BE2C (cell line): ENCODE measurements around the gene IMPA2.

Experiments
- DNase-seq: peaks from one replicate; pipeline ENCODE4 v3.0.0-alpha.2; 2020
- H3K27me3 ChIP-seq: fragments of 250-450 bp; sonication (Bioruptor Pico); 2 replicates; pipeline ENCODE4 v1.5.1; 2020; ENCODE audit warnings: mild to moderate bottlenecking
- H3K36me3 ChIP-seq: fragments of 250-450 bp; sonication (Bioruptor Pico); 2 replicates; pipeline ENCODE4 v1.5.1; 2020; ENCODE audit warnings: mild to moderate bottlenecking
- H3K4me1 ChIP-seq: fragments of 250-450 bp; sonication (Bioruptor Pico); 2 replicates; pipeline ENCODE4 v1.5.1; 2020
- H3K4me3 ChIP-seq: 2 replicates; pipeline ENCODE4 v1.5.1; 2011; ENCODE audit warnings: low read depth, low read length
- H3K9me3 ChIP-seq: fragments of 250-450 bp; sonication (Bioruptor Pico); 2 replicates; pipeline ENCODE4 v1.5.1; 2020
- CTCF ChIP-seq: IDR thresholded peaks from 2 replicates; pipeline ENCODE4 v1.5.1; 2012; ENCODE audit warnings: mild to moderate bottlenecking, low read depth, low read length

Gene IMPA2

GRCh38 chr18:12001421-12001820, 20.1 kb downstream of the IMPA2 start:
- no peak for TF ChIP-seq CTCF
- no peak for DNase-seq
- Histone ChIP-seq H3K27me3 (no peaks in the 10 kb centered on the region), H3K36me3 (no peaks in the 10 kb centered on the region), H3K4me1 (no peaks in the 10 kb centered on the region), H3K4me3 (no peak overlapping the region), H3K9me3 (no peaks in the 10 kb centered on the region)

- Histone ChIP-seq H3K4me3 (no peak overlapping the region), H3K36me3 (no peaks in the 10 kb centered on the region)
Observed at GRCh38 chr18:12003894-12004293, 22.6 kb downstream of the IMPA2 start.

GRCh38 chr18:12005538-12006487, 24.5 kb downstream of the IMPA2 start:
- Histone ChIP-seq H3K4me1 (no peaks in the 10 kb centered on the region), H3K4me3 (no peak overlapping the region), H3K9me3 (no peaks in the 10 kb centered on the region), H3K36me3 (no peaks in the 10 kb centered on the region), H3K27me3 (no peaks in the 10 kb centered on the region)
- no peak for DNase-seq
- no peak for TF ChIP-seq CTCF

More at GRCh38 chr18:12003894-12004293, 22.6 kb downstream of the IMPA2 start:
- no peaks in the 10 kb centered on the region for H3K9me3 ChIP-seq
- no peak for TF ChIP-seq CTCF
- no peaks in the 10 kb centered on the region for H3K4me1 ChIP-seq
- no peaks in the 10 kb centered on the region for H3K27me3 ChIP-seq
- no peak for DNase-seq

- Histone ChIP-seq H3K36me3 (no peaks in the 10 kb centered on the region), H3K27me3 (no peaks in the 10 kb centered on the region), H3K4me3 (no peak overlapping the region), H3K4me1 (no peaks in the 10 kb centered on the region), H3K9me3 (no peaks in the 10 kb centered on the region)
- no peak for DNase-seq
- no peak for TF ChIP-seq CTCF
Observed at GRCh38 chr18:12006488-12006840, 25.2 kb downstream of the IMPA2 start.

- Histone ChIP-seq H3K36me3 (no peaks in the 10 kb centered on the region), H3K4me1 (no peaks in the 10 kb centered on the region), H3K9me3 (no peaks in the 10 kb centered on the region), H3K27me3 (no peaks in the 10 kb centered on the region), H3K4me3 (no peak overlapping the region)
- TF ChIP-seq CTCF, result no peak
- DNase-seq, result no peak
Observed at GRCh38 chr18:12007063-12007462, 25.8 kb downstream of the IMPA2 start.

GRCh38 chr18:12008181-12008767, 27.0 kb downstream of the IMPA2 start:
- no peaks in the 10 kb centered on the region for H3K4me1 ChIP-seq
- no peaks in the 10 kb centered on the region for H3K36me3 ChIP-seq
- no peak for DNase-seq
- no peak for TF ChIP-seq CTCF
- no peak overlapping the region for H3K4me3 ChIP-seq
- no peaks in the 10 kb centered on the region for H3K27me3 ChIP-seq
- no peaks in the 10 kb centered on the region for H3K9me3 ChIP-seq
